Endothelial cell of umbilical vein (primary cell): ENCODE data around the gene LINC00237. TPM values are rescaled to one million over a fixed set of nuclear protein-coding genes. Genes with fewer than 3 reads are reported as not detected.

Experiments used
- BruUV-seq: library from RNA; stranded (reverse); fragments of 400-500 nt; replicated peaks from 2 replicates; lab custom pipeline; 2021; lab: Mats Ljungman, UMichigan
- CTCF ChIA-PET: fragments of 300-600, 350-600 bp; sonication (Branson Sonifier 250); formaldehyde crosslinking; loops from one replicate; lab custom pipeline; 2021; ENCODE audit warnings: antibody characterized with exemption, inconsistent platforms; lab: Charles Lee
- POLR2A ChIA-PET: fragments of 300-600, 350-600 bp; sonication (Branson Sonifier 250); formaldehyde crosslinking; loops from one replicate; lab custom pipeline; 2021; ENCODE audit warnings: antibody characterized with exemption, inconsistent platforms; lab: Charles Lee
- DNase-seq: peaks from one replicate; pipeline ENCODE4 v3.0.0-alpha.2; 2011; ENCODE audit warnings: low read depth, low spot score
- FAIRE-seq: peaks from 2 replicates; lab custom pipeline; 2011; peaks lifted over from hg19 to GRCh38; lab: Jason Lieb, UNC
- H2AFZ ChIP-seq: 2 replicates; pipeline ENCODE4 v1.6.0; 2012; ENCODE audit warnings: low read depth, low read length, control low read depth, inconsistent platforms
- H3K27ac ChIP-seq: 2 replicates; pipeline ENCODE4 v1.5.1; 2011; ENCODE audit warnings: low read depth, mild to moderate bottlenecking, control low read depth, low read length, moderate library complexity; ENCODE audit not compliant: insufficient read depth
- H3K27me3 ChIP-seq, 2 experiments: 2 replicates each; pipeline versions ENCODE4 v1.6.0 to v1.6.1; 2011; ENCODE audit warnings: low read length in 2 of 2, mixed read lengths in 1 of 2; ENCODE audit not compliant: control insufficient read depth in 2 of 2, insufficient read depth in 2 of 2
- H3K36me3 ChIP-seq, 2 experiments: 2 replicates in 1 of 2; 3 replicates in 1 of 2; pipeline ENCODE4 v1.5.1; 2011; ENCODE audit warnings: low read length in 2 of 2, mild to moderate bottlenecking in 1 of 2, moderate library complexity in 1 of 2; ENCODE audit not compliant: control insufficient read depth in 2 of 2, insufficient read depth in 2 of 2; ENCODE audit errors: extremely low read depth in 1 of 2
- H3K4me1 ChIP-seq: 3 replicates; pipeline ENCODE4 v1.5.1; 2011; ENCODE audit warnings: mild to moderate bottlenecking, low read length; ENCODE audit not compliant: control insufficient read depth, insufficient read depth; ENCODE audit errors: extremely low read depth
- H3K4me2 ChIP-seq: 2 replicates; pipeline ENCODE4 v1.6.1; 2011; ENCODE audit warnings: low read length, control low read depth, mixed read lengths; ENCODE audit not compliant: insufficient read depth
- H3K4me3 ChIP-seq, 3 experiments: fragments of 200-600 bp in 1 of 3; sonication (generic), shearing (Covaris generic) in 1 of 3; replicated peaks in 1 of 3; 2 replicates each; pipeline ENCODE4 v1.5.1; 2011 to 2016; ENCODE audit warnings: control low read depth in 3 of 3, low read length in 3 of 3, mild to moderate bottlenecking in 2 of 3, inconsistent platforms in 1 of 3, low read depth in 1 of 3, moderate library complexity in 1 of 3; ENCODE audit not compliant: insufficient read depth in 1 of 3
- H3K79me2 ChIP-seq: 2 replicates; pipeline ENCODE4 v1.6.0; 2012; ENCODE audit warnings: low read length, inconsistent platforms; ENCODE audit not compliant: control insufficient read depth, insufficient read depth
- H3K9ac ChIP-seq: replicated peaks from 2 replicates; pipeline ENCODE3; 2011; ENCODE audit warnings: low read length, control low read depth; ENCODE audit not compliant: insufficient read depth; ENCODE audit errors: extremely low read depth
- H3K9me1 ChIP-seq: replicated peaks from 3 replicates; pipeline ENCODE4 v1.6.0; 2011; ENCODE audit warnings: mild to moderate bottlenecking, low read length; ENCODE audit not compliant: control insufficient read depth, insufficient read depth; ENCODE audit errors: extremely low read depth
- H3K9me3 ChIP-seq: replicated peaks from 2 replicates; pipeline ENCODE4 v1.5.1; 2012; ENCODE audit warnings: low read length, inconsistent platforms; ENCODE audit not compliant: control insufficient read depth, insufficient read depth
- H4K20me1 ChIP-seq: replicated peaks from 2 replicates; pipeline ENCODE3; 2011; ENCODE audit warnings: mild to moderate bottlenecking, low read length; ENCODE audit not compliant: control insufficient read depth, insufficient read depth; ENCODE audit errors: extremely low read depth
- EZH2 ChIP-seq: IDR thresholded peaks from 2 replicates; pipeline ENCODE4 v1.6.1; 2012; ENCODE audit warnings: borderline replicate concordance, low read depth, mild to moderate bottlenecking, moderate library complexity, low read length, inconsistent platforms; ENCODE audit not compliant: severe bottlenecking
- FOS ChIP-seq: IDR thresholded peaks from 2 replicates; pipeline ENCODE4 v1.6.1; 2011; ENCODE audit warnings: mild to moderate bottlenecking, low read length, moderate library complexity, borderline replicate concordance; ENCODE audit not compliant: insufficient read depth
- GATA2 ChIP-seq: IDR thresholded peaks from 2 replicates; pipeline ENCODE4 v1.7.0; 2011; ENCODE audit warnings: low read depth, mild to moderate bottlenecking, moderate library complexity, mixed read lengths, low read length; ENCODE audit not compliant: insufficient read length, insufficient read depth
- JUN ChIP-seq: IDR thresholded peaks from 2 replicates; pipeline ENCODE4 v1.6.1; 2011; ENCODE audit warnings: borderline replicate concordance, low read depth; ENCODE audit not compliant: insufficient read length, insufficient read depth
- MYC ChIP-seq: IDR thresholded peaks from one replicate; pipeline ENCODE4 v1.6.1; 2011; ENCODE audit warnings: mild to moderate bottlenecking, low read depth, low read length
- POLR2A ChIP-seq: IDR thresholded peaks from 2 replicates; pipeline ENCODE4 v1.6.1; 2012; ENCODE audit warnings: low read depth, mild to moderate bottlenecking, control low read depth, low read length
- POLR2AphosphoS5 ChIP-seq: IDR thresholded peaks from 2 replicates; pipeline ENCODE4 v1.6.1; 2012; ENCODE audit warnings: low read depth, mild to moderate bottlenecking, control low read depth, low read length, moderate library complexity; ENCODE audit not compliant: insufficient read depth
- dilution Hi-C: fragments of 300-500 bp; cut with MboI; formaldehyde crosslinking; loops from one replicate; pipeline ENCODE4 v1.15.0; 2019; ENCODE audit warnings: low sequenced_read_pairs; ENCODE audit not compliant: extremely low pct_ligation_motif_present
- intact Hi-C: fragments of 100-400 bp; cut with micrococcal nuclease; formaldehyde crosslinking; loops from one replicate; pipeline ENCODE4 v1.10.0; 2022
- polyA plus RNA-seq, 4 experiments: library from polyadenylated mRNA; depleted of rRNA in 3 of 4; stranded (reverse) in 3 of 4; unstranded in 1 of 4; fragments of >200 nt; gene quantifications; 2 replicates each; pipeline versions ENCODE4 v1.2.1 to v1.2.3, GENCODE V29; 2011 to 2012; ENCODE audit warnings: missing spikeins in 1 of 4
- total RNA-seq: library from RNA; stranded (reverse); gene quantifications from 2 replicates; pipeline ENCODE4 v1.2.3, GENCODE V29; 2021
- TF ChIP-seq, protein P1 (sequence below), 2 donors: IDR thresholded peaks; 1 replicate in 1 of 2; 2 replicates in 1 of 2; pipeline ENCODE4 v1.5.1; 2011; ENCODE audit warnings: low read length in 2 of 2, mild to moderate bottlenecking in 2 of 2, moderate library complexity in 2 of 2, control low read depth in 1 of 2, inconsistent platforms in 1 of 2, low read depth in 1 of 2; ENCODE audit not compliant: insufficient read depth in 1 of 2; ENCODE audit errors: extremely low read depth in 1 of 2
- TF ChIP-seq, protein P2 (sequence below): IDR thresholded peaks from 2 replicates; pipeline ENCODE4 v1.6.1; 2011; ENCODE audit not compliant: insufficient read depth, insufficient read length

The LINC00237 gene
- total and polyA plus RNA-seq, 2 donors (not counting 3 experiments of a cell fraction or from before 2014, with no cell fraction given) = not detected

GRCh38 chr20:21067255-21067654 is 38.9 kb downstream of the LINC00237 start:
- BruUV-seq = no TSS peak
- DNase-seq = no peak
- H3K9ac ChIP-seq = no peak overlapping the region
- H3K4me3 ChIP-seq = no peak overlapping the region
- H3K4me1 ChIP-seq = no peaks in the 10 kb centered on the region
- H3K27me3 ChIP-seq = peaks cover 0 to 6% of the 10 kb centered on the region in 2 experiments
- H3K9me1 ChIP-seq = no peaks in the 10 kb centered on the region
- FAIRE-seq = no peak
- no peak overlapping the region for H3K27ac ChIP-seq
- H3K79me2 ChIP-seq = no peaks in the 10 kb centered on the region
- POLR2A ChIA-PET = no interaction called here
- no peaks in the 10 kb centered on the region for H3K9me3 ChIP-seq
- TF ChIP-seq, protein P1, sequence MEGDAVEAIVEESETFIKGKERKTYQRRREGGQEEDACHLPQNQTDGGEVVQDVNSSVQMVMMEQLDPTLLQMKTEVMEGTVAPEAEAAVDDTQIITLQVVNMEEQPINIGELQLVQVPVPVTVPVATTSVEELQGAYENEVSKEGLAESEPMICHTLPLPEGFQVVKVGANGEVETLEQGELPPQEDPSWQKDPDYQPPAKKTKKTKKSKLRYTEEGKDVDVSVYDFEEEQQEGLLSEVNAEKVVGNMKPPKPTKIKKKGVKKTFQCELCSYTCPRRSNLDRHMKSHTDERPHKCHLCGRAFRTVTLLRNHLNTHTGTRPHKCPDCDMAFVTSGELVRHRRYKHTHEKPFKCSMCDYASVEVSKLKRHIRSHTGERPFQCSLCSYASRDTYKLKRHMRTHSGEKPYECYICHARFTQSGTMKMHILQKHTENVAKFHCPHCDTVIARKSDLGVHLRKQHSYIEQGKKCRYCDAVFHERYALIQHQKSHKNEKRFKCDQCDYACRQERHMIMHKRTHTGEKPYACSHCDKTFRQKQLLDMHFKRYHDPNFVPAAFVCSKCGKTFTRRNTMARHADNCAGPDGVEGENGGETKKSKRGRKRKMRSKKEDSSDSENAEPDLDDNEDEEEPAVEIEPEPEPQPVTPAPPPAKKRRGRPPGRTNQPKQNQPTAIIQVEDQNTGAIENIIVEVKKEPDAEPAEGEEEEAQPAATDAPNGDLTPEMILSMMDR (IDR thresholded peaks at IDR 0.05; ENCODE audit: extremely low read depth in 1 of 2, insufficient read depth in 1 of 2, low read depth in 1 of 2, low read length in 2 of 2) = no peak
- TF ChIP-seq EZH2 (no peak), POLR2AphosphoS5 (no peak), FOS (no peak), GATA2 (no peak), POLR2A (no peak), MYC (no peak), JUN (no peak)
- TF ChIP-seq, protein P2, sequence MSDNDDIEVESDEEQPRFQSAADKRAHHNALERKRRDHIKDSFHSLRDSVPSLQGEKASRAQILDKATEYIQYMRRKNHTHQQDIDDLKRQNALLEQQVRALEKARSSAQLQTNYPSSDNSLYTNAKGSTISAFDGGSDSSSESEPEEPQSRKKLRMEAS = no peak
- CTCF ChIA-PET = no interaction called here
- H4K20me1 ChIP-seq = no peaks in the 10 kb centered on the region
- dilution Hi-C loops (no loop called here), intact Hi-C loops (no loop called here)
- no peak overlapping the region for H2AFZ ChIP-seq
- H3K4me2 ChIP-seq = no peak overlapping the region
- H3K36me3 ChIP-seq = no peaks in the 10 kb centered on the region
